HTERT RPE-1 (cell line): ENCODE data around the gene GZF1.

ENCODE experiments used
- in situ Hi-C: fragments of 300-500 bp; cut with MboI; formaldehyde crosslinking; loops from 4 replicates; pipeline ENCODE4 v1.14.3; 2020; ENCODE audit warnings: low sequenced_read_pairs

Gene GZF1

DNA sequence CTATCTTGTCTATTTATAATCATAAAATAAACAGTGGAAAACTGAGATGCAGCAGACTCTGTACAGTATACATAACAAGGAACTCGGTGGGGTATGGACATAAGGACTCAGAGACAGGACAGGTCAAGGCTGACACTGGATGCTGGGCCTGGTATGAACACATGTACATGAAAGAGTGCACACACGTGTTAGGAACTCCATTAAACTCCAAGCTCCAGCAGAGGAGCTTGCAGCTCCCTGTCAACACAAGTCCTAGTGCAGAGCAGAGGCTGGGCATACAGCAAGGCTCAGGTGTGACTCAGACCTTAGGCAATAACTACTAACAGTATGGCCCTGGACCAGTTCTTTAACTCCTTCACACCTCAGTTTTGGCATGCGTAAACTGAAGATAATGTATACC, 42.2 kb downstream of the GZF1 start:
- in situ Hi-C loops = no loop called here

DNA sequence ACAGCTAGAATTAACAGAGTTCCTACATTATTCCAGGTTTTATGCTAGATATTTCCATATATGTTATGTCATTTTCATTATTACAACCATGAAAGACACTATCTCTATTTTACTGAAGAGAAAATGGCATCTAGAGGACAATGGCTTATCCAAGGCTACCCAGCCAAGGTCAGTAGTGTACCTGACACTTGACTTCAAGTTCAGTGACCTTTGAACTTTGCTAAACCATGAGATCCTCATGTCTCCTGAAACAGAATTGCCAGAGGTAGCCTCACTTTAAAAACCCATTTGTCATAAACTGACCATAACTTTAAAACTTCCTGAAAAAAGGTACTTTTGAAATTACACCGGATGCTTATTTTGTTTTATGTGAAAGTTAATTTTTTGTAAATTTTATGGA, 44.9 kb downstream of the GZF1 start:
- in situ Hi-C loops = no loop called here

DNA sequence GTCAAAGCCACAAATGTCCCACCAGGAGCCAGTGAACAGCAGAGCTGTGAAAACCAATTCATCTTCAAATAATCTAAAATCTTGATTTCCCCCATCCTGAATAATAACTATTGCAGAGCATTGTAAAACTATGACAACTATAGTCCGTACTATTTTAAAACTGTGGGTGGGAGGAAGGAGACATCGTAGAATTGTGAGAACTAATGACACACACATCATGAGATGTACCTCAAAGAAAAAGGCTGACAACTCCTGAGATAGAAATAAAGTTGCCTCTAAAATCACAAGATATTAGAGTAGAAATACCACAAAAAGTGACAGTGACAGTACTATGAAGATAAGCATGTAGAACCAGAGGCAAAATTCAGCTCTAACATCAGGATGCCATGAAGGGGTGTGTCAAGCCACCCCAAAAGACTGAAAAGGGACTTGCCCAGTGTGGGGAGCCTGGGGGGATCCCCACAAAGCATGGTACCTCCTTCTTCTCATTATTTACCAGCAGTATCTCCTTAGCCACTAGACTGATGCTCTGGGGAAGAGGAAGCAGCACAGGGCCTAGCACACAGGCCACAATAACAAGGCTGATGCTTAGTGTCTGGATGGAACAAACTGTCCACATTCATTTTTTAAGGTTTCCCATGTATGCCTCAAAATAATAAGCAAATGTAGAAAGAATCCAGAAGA, 45.9 kb downstream of the GZF1 start:
- in situ Hi-C loops = no loop called here

DNA sequence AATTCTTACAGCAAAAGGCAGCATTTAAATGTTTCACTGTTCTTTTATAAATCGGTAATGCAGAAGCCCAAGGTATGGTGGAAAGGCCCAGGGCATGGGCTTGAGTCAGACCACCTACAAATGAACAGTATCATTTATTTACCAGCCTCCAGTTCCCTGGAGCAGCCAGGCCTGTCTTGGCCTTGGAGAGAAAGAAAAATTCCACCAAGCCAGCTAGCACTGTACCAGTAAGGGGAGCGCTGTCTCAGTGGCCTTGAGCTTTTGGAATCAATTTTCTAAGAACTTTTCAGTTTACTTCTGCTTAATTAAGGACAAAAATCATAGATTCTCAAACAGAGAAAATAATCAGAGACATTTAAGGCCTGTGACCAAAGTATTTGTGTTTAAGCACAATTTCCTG, 47.0 kb downstream of the GZF1 start:
- in situ Hi-C loops = no loop called here

DNA sequence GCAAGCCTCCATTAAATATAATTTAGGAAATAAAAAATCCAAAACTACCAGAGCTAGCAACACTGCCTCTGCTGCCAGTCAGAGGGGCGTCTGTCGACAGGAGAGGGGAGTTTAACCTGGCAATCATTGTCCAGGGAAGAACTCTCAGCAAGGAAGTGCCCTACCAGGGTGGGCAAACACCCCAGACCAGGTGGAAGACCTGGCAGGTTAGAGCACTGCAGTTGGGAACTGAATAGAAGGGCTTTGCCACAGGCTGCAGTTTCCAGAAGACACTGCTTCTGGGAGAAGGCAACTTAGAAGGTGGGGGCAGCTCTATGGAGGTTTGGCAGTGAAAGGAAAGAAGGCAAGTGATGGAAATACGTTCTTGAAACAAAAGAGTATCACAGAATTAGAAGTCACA, 47.8 kb downstream of the GZF1 start:
- in situ Hi-C loops = no loop called here

DNA sequence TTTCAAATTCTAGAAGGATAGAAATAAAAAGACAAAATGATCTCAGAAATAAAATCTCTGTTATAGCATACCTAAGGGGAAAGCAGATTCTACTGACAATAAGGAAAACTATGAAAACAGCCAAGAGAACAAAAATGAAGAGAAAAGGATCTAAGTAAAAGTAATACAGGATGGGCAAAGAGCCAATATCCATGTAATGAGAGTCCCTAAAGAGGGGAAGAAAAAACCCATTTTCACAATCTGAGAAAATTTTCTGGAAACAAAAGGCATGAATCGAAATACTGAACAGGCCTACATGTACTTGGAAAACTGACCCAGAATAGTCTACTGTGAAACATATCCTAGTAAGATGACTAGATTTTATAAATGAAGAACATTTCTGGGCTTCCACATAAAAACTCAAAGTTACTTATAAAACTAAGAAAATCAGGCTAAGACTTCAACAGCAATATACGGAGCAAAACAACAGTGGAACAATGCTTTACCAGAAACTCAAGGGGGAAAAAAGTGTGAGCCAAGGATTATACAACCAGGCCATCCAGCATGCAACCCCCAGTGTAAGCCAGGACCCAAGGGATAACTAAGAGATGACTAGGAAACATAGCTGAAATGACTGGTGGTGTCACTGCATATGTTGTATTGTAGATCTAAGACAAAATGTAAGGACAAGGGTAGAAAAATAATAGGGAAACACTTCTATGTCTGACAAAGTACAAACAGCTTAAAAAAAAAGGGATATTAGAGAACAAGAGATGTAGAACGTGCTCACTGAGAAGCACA, 49.1 kb downstream of the GZF1 start:
- in situ Hi-C loops = no loop called here

DNA sequence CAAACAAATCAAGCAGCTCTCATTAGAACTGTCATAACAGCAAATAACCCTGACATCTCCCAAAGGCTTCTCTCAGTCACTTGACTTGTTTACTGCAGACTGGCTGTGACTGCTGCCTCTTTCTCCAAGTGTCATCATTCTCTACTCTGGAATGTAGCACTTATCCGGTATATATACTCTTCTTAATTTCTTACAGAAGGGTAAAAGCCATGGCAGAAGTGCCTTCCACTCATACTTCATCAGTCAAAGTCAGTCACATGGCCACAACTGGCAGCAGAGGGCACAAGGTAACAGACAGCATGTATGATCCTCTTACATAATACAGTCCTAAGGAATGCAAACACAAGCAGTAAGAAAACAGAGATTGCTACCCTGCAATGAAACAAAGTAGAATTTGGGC, 50.0 kb downstream of the GZF1 start:
- in situ Hi-C loops = no loop called here

DNA sequence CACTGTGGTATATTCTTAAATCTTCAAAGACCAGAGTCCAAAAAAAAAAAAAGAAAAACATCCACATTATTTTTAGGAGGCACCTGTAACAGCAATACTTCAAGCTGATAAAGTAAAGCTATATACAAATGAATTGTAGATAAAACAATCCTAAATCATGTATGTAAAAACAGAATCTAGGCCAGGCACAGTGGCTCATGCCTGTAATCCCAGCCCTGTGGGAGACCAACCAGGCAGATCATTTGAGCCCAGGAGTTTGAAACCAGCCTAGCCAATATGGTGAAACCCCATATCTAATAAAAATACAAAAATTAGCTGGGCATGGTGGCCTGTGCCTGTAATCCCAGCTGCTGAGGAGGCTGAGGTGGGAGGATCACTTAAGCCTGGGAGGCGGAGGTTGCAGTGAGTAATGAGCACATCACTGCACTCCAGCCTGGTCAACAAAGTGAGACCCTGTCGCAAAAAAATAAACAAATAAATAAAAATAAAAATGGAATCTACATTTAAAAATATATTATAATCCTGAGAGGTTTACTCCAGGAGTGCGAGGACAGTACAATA, 52.0 kb downstream of the GZF1 start:
- in situ Hi-C loops = no loop called here

DNA sequence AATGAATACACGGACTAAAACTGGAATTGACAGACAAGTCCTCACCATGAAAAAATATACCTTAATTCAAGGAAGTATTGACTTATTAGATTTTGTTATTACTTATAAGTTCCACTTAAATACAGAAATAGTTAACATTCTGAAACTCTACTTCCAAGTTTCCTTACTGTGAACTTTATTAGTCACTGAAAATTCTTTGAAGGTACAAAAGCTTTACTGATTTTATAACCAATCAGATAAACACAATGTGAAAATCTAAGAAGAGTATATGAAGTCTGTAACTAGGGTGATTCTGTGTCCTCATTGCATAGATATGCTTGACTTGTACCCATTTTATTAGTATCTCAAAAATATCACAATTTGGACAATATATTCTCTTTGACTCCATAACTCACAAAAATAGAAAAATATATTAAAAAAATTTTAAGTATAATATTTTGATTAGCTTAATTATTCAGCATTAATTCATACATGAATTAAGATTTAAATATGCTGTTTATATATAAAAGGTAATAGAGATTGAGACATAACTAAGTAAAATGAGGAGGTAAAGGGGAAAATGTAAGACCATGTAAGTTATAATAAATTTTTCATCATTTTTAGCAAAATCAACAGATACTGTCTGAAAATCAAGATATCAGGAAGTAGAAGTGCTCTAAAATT, 52.7 kb downstream of the GZF1 start:
- in situ Hi-C loops = no loop called here

DNA sequence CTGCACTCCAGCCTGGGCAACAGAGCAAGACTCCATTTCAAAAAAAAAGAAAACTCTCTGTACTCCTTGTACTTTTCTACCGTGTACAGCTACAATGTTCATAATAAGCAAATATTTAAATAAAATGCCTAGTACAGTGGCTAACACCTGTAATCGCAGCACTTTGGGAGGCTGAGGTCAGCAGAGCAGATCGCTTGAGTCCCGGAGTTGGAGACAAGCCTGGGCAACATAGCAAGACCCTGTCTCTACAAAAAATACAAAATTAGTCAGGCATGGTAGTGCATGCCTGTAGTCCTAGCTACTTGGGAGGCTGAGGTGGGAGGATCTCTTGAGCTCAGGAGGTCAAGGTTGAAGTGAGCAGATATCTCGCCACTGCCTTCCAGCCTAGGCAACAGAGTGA, 53.6 kb downstream of the GZF1 start:
- in situ Hi-C loops = no loop called here

DNA sequence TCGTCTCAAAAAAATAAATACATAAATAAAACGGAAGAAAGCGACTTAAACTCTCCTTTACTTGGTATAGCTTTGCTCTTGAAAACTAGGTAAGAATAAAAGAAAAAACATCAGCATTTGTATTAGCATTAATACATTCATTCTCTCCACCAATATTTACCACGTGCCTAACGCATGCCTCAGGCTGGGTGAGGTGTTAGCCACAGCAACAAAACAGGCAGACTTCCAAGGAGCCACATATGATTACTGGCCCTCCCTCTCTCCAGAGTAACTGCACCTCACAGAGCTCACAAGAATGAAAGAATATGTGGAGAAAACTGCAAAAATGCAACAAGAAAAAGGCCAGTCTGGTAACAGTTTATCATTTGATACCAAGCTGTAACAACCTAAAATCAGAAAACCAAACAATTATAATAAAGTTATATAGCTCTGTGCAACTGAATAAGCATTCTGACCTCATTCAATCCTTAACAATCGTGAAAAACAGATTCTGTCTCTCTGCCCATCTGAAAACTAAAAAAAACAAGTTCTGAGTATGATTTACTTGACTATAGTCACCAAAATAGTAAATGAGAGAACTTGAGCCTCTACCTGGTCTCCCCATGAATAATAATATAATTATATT, 54.1 kb downstream of the GZF1 start:
- in situ Hi-C loops = no loop called here

DNA sequence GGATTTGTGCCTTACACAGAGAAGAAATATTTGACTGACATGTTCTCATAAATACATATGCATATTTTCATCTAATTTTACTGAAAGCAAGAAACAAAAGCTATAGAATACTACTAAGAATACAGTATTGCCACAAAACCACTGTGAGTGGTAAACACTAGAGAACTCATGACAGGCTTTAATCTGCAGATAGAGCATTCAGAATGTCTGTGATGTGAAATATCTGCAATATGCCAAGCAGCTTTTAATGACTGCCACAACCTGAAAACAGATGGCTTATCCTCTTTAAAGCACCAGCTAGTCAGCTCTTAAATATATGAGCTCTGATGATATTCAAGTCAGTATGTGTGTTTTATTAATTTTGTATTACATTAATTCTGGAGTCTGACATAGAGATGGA, 55.9 kb downstream of the GZF1 start:
- in situ Hi-C loops = no loop called here

DNA sequence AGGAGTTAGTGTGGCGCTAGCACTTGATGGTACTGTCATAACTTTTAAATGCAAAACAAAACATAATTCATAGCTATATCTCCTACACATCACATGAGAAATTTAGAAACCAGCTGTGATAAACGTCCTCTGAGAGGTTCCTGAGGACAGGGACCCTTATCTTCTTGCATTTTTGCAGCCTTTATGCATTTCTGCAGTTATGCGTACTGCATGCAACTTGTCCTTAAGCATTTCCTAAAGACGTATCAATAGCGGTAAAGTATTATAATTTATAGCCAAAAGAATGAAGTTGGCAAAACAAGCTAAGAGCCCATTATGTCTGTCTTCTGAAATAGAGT, 57.6 kb downstream of the GZF1 start:
- in situ Hi-C loops = no loop called here

DNA sequence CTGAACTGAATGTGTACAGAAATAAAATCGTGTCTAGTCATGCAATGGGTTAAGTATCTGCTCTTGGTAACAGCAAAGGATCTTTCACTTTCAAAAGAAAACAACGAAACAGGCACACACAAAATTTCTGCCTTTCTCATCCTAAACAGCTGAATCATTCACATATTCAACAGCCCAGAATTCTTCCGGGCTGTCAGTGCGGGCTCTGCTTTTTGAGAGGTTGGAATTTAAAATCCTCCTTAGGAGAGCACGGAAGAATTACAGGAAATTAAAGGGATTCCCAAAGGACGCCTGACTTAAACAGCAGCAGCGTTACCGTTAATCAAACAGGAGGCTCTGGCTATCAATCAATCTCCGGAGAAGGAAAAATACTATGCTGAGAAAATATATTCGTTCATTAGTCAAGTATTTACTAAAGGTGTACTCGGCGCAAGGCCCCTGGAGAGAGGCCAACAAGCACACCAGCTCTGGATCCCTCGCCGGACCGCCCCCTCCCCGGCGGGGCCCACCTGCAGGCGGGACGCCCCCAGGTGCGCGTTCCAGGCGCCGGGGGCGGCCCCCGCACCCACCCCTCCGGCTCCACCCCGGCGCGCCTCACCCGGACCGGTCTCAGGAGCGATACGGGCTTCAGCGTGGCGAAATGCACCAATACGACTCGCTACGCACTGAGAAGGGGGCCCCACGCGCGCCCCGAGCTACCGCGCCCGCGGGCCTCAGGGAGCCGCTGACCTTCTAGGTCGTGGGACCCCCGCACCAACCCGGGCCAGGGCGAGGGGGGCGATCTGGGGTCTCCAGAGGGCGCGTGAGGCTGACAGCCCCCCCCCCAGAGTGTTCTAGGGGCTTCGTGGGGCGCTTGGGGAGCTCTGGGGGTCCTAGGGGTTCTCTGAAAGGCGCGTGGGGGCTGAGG, 58.3 kb downstream of the GZF1 start:
- in situ Hi-C loops = no loop called here

DNA sequence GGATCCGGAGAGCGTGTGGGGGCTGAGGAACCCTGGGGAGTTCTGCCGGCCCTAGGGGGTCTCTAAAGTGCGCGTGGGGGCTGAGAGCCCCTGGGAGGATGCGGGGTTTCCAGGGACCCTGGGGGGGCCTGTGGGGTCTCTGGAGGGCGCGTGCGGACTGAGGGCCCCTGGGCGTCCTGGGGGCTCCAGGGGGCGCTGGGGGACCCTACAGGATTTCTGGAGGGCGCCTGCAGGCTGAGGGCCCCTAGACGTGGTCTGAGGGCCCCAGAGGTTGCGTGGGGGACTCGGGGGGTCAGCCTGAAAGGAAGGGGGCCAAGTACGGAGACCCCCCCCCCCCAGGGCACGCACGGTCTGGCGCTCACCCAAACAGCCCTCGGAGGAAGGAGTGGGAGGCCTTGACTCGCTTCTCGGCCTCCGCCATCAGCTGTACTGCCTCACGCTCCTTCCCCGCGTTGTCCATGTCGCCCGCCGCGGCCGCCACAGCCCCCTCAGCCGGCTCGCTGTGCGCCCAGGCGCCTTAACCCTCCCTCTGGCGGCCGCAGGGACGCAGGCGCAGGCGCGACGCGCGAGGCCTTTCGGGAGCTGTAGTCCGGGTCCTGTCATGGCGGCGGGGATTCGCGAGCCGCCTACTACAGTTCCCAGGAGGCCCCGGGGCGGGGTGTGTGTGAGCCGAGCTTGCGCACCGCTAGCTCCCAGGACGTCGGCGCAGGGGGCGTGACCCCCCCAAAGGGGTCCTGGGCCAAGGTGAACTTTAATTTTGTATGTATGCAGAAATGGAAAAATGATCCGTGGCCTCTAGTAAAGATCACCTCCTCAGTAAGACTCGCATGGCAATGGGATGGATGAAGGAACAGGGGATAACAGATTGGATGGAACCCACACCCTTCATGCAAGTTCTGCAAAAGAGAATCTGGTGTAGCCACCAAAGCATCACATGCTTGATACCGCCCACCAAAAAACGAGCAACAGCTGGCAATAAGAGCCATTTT, 59.3 kb downstream of the GZF1 start, which contains the start of gene NAPB:
Gene NAPB (minus strand): TSS at position 546 of the 989 bp plus-strand sequence. CDS start 86 bp downstream, at position 460.
- in situ Hi-C loops = no loop called here
